ENCODE measurements around the gene DRC7.

- TF ChIP-seq CTCF (IDR thresholded peaks at IDR 0.05; ENCODE audit: low read depth, low read length, missing input control) (no peak), TAF1 (conservative IDR thresholded peaks at IDR 0.05) (no peak), HNF4G (IDR thresholded peaks at IDR 0.05) (no peak), RXRA (IDR thresholded peaks at IDR 0.05) (no peak), ATF3 (IDR thresholded peaks at IDR 0.05) (no peak), GABPA (IDR thresholded peaks at IDR 0.05 in 1 of 2, conservative IDR thresholded peaks at IDR 0.05 in 1 of 2) (no peak), SP1 (IDR thresholded peaks at IDR 0.05) (no peak)
- TF ChIP-seq, protein P1, sequence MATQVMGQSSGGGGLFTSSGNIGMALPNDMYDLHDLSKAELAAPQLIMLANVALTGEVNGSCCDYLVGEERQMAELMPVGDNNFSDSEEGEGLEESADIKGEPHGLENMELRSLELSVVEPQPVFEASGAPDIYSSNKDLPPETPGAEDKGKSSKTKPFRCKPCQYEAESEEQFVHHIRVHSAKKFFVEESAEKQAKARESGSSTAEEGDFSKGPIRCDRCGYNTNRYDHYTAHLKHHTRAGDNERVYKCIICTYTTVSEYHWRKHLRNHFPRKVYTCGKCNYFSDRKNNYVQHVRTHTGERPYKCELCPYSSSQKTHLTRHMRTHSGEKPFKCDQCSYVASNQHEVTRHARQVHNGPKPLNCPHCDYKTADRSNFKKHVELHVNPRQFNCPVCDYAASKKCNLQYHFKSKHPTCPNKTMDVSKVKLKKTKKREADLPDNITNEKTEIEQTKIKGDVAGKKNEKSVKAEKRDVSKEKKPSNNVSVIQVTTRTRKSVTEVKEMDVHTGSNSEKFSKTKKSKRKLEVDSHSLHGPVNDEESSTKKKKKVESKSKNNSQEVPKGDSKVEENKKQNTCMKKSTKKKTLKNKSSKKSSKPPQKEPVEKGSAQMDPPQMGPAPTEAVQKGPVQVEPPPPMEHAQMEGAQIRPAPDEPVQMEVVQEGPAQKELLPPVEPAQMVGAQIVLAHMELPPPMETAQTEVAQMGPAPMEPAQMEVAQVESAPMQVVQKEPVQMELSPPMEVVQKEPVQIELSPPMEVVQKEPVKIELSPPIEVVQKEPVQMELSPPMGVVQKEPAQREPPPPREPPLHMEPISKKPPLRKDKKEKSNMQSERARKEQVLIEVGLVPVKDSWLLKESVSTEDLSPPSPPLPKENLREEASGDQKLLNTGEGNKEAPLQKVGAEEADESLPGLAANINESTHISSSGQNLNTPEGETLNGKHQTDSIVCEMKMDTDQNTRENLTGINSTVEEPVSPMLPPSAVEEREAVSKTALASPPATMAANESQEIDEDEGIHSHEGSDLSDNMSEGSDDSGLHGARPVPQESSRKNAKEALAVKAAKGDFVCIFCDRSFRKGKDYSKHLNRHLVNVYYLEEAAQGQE (IDR thresholded peaks at IDR 0.05): no peak
These were observed 1.1 kb downstream of the DRC7 start for GRCh38 chr16:57695680-57696069.
